ENCODE data around the gene RETN.

RETN gene

DNA sequence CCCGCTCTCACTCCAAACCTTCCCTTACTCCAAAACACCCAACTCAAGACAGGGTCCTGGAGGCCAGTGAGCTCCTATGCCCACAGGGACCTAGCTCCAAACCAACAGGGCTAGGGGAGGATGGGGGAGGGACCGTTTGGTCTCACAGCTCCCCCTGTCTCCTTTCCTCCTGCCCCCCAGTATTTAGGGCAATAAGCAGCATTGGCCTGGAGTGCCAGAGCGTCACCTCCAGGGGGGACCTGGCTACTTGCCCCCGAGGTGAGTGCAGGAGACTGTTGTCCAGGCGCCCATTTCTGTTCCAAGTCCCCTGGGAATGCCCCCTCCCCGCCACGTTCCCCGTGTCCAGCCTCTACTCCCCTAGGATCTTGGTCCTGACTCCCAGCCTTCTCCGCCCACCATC lies 792 bp downstream of the RETN start:
- Histone ChIP-seq H3K4me1 (ENCODE audit: insufficient read depth, low read length) (no peaks in the 10 kb centered on the region), H3K4me3 (ENCODE audit: low read length) (peak overlapping the region; percentile 48), H3K27me3 (ENCODE audit: insufficient read depth, low read length) (peaks cover 64% of the 10 kb centered on the region), H3K9me3 (ENCODE audit: insufficient read depth, low read depth, low read length) (no peaks in the 10 kb centered on the region), H3K36me3 (ENCODE audit: insufficient read depth, low read depth, low read length) (no peaks in the 10 kb centered on the region), H3K27ac (ENCODE audit: low read length) (no peak overlapping the region), H3K9ac (ENCODE audit: low read depth, low read length) (no peak overlapping the region)

DNA sequence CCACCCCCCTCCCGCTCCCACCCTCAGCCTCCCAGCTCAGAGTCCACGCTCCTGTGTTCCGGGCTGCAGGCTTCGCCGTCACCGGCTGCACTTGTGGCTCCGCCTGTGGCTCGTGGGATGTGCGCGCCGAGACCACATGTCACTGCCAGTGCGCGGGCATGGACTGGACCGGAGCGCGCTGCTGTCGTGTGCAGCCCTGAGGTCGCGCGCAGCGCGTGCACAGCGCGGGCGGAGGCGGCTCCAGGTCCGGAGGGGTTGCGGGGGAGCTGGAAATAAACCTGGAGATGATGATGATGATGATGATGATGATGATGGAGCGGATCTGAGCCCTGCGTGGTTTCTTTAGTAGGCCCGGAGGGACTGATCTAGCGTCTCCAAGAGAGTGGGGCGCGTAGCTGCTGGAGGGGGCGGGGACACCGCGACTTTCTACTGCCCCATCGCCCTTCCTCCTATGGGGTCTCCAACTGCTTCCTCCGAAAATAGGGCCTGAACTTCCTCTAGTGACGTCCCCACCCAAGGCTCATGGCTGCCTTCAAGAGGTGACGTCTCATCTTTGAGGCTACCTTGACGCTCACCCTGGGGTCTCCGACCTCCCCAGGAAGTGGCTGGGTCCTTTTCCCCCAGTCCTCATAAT lies 1.4 kb downstream of the RETN start:
- Histone ChIP-seq H3K9ac (ENCODE audit: low read depth, low read length) (peak overlapping the region; percentile 51; the same call in 1 of the 2 replicates), H3K4me1 (ENCODE audit: insufficient read depth, low read length) (no peaks in the 10 kb centered on the region), H3K27me3 (ENCODE audit: insufficient read depth, low read length) (peaks cover 64% of the 10 kb centered on the region), H3K9me3 (ENCODE audit: insufficient read depth, low read depth, low read length) (no peaks in the 10 kb centered on the region), H3K27ac (ENCODE audit: low read length) (no peak overlapping the region), H3K4me3 (ENCODE audit: low read length) (peak overlapping the region; percentile 76), H3K36me3 (ENCODE audit: insufficient read depth, low read depth, low read length) (no peaks in the 10 kb centered on the region)

GRCh38 chr19:7670790-7671189 lies 1.9 kb downstream of the RETN start:
- Histone ChIP-seq H3K9me3 (ENCODE audit: insufficient read depth, low read depth, low read length) (no peaks in the 10 kb centered on the region), H3K9ac (ENCODE audit: low read depth, low read length) (peak overlapping the region; percentile 51; the same call in 1 of the 2 replicates), H3K4me1 (ENCODE audit: insufficient read depth, low read length) (no peaks in the 10 kb centered on the region)

DNA sequence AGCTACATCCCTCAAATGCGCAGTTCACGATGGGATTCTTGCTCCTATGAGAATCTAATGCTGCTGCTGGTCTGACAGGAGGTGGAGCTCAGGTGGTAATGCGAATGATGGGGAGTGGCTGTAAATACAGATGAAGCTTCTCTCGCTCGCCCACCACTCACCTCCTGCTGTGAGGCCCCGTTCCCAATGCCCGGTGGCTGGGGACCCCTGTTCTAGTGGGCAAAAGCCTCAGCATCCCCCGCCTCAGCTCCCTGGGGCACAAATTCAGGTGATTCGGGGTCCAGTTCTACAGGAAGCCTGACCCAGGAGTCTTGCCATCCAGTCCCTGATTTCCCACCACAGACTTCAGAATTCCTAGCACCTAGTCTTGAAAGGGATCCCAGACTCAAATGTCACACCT lies 3.7 kb downstream of the RETN start:
- H3K27me3 ChIP-seq (ENCODE audit: insufficient read depth, low read length): peaks cover 74% of the 10 kb centered on the region
- H3K4me3 ChIP-seq (ENCODE audit: low read length): no peak overlapping the region
- H3K36me3 ChIP-seq (ENCODE audit: insufficient read depth, low read depth, low read length): no peaks in the 10 kb centered on the region
- no peaks in the 10 kb centered on the region; the same call in 1 of the 2 replicates for H3K4me1 ChIP-seq (ENCODE audit: insufficient read depth, low read length)
- no peaks in the 10 kb centered on the region for H3K9me3 ChIP-seq (ENCODE audit: insufficient read depth, low read depth, low read length)
- no peak overlapping the region for H3K9ac ChIP-seq (ENCODE audit: low read depth, low read length)
- no peak overlapping the region for H3K27ac ChIP-seq (ENCODE audit: low read length)

More at GRCh38 chr19:7670790-7671189, 1.9 kb downstream of the RETN start:
- peak overlapping the region; percentile 76 for H3K4me3 ChIP-seq (ENCODE audit: low read length)
- H3K36me3 ChIP-seq (ENCODE audit: insufficient read depth, low read depth, low read length): no peaks in the 10 kb centered on the region
- peaks cover 64% of the 10 kb centered on the region for H3K27me3 ChIP-seq (ENCODE audit: insufficient read depth, low read length)
- no peak overlapping the region for H3K27ac ChIP-seq (ENCODE audit: low read length)

DNA sequence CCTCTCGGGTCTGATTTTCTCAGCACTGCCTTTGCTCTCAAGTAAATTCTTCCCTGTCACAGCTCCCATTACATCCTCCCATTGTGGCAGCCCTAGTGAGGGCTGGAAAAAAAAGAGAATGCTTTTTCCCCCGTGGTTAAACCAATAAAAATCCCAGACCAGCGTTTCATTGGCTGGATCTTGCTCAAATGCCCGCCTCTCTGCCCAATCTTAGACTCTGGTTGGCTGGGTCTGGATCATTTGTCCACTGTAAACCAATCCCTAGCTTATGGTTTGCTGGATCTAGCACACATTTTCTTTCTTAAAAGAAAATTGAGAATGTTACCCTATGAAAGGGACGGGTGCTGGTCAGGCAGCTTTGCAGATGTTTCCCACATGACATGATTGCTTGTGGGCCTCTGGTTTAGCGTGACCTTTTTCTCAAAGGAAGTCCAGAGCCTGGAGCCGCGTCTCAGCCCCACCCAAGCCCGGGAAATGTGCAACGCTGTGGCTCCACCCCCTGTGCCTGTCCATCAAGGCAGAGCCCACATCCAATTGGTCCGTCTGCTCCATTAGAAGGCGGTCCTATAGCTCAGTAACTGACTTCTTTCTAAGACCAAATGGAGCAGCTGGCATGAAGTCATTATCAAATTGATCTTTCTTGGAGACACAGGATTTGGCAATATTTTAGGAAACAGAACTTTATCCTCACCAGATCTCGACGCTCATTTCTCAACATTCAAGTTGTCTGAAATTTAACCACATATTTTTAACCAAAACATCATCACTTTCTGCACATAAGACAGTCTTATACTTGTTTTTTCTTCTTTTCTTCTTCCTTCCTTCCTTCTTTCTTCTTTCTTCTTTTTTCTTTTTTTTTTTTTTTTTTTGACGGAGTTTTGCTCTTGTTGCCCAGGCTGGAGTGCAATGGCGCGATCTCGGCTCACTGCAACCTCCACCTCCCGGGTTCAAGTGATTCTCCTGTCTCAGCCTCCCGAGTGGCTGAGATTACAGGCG lies 5.5 kb downstream of the RETN start:
- H3K27ac ChIP-seq (ENCODE audit: low read length): no peak overlapping the region
- peaks cover 69% of the 10 kb centered on the region for H3K27me3 ChIP-seq (ENCODE audit: insufficient read depth, low read length)
- H3K4me1 ChIP-seq (ENCODE audit: insufficient read depth, low read length): no peaks in the 10 kb centered on the region; the same call in 1 of the 2 replicates
- no peaks in the 10 kb centered on the region for H3K9me3 ChIP-seq (ENCODE audit: insufficient read depth, low read depth, low read length)
- peak overlapping the region; percentile 36; the same call in 1 of the 2 replicates for H3K4me3 ChIP-seq (ENCODE audit: low read length)
- H3K36me3 ChIP-seq (ENCODE audit: insufficient read depth, low read depth, low read length): no peaks in the 10 kb centered on the region
- H3K9ac ChIP-seq (ENCODE audit: low read depth, low read length): no peak overlapping the region

GRCh38 chr19:7676376-7676775 lies 7.5 kb downstream of the RETN start:
- Histone ChIP-seq H3K27ac (ENCODE audit: low read length) (no peak overlapping the region), H3K4me1 (ENCODE audit: insufficient read depth, low read length) (no peaks in the 10 kb centered on the region; the same call in 1 of the 2 replicates), H3K4me3 (ENCODE audit: low read length) (no peak overlapping the region)

GRCh38 chr19:7676854-7677253 lies 8.0 kb downstream of the RETN start, which contains the start of gene MCEMP1:
Gene MCEMP1 (plus strand): TSS chr19:7677090. CDS start chr19:7677121, 31 bp downstream.
- Histone ChIP-seq H3K9ac (ENCODE audit: low read depth, low read length) (no peak within 1 kb of the TSS), H3K4me3 (ENCODE audit: low read length) (no peak within 1 kb of the TSS), H3K4me1 (ENCODE audit: insufficient read depth, low read length) (no peaks in the 10 kb centered on the region; the same call in 1 of the 2 replicates)

More at GRCh38 chr19:7676376-7676775, 7.5 kb downstream of the RETN start:
- Histone ChIP-seq H3K9ac (ENCODE audit: low read depth, low read length) (no peak overlapping the region), H3K9me3 (ENCODE audit: insufficient read depth, low read depth, low read length) (no peaks in the 10 kb centered on the region), H3K27me3 (ENCODE audit: insufficient read depth, low read length) (peaks cover 55% of the 10 kb centered on the region), H3K36me3 (ENCODE audit: insufficient read depth, low read depth, low read length) (no peaks in the 10 kb centered on the region)

DNA sequence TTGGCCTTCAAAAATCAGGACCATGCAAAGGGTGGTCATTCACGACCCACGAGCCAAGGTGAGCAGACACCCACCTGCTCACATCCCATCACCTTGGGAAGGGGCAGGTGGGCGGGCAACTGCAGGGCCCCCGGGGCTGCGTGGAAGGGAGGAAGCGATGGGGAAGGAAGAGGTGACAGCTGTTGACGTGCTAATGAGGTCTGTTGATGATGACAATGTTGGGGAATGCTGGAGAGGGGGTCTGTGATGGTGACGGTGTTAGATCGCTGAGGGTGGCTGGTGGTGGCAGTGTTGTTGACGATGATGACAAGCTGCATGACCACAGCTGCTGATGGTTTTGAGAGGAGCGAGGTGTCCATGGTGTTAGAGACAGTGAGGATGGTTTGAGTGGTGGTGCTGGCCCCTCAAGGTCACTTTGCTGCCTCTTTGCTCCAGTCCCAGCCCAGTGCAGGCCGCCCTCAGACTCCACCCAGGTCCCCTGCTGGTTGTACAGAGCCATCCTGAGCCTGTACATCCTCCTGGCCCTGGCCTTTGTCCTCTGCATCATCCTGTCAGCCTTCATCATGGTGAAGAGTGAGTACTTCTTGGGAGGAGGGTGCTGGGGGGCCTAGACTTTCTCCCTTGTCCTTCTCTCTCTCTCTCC lies 8.9 kb downstream of the RETN start:
- H3K4me3 ChIP-seq (ENCODE audit: low read length): no peak overlapping the region
- no peaks in the 10 kb centered on the region for H3K9me3 ChIP-seq (ENCODE audit: insufficient read depth, low read depth, low read length)
- H3K27ac ChIP-seq (ENCODE audit: low read length): no peak overlapping the region
- peaks cover 41% of the 10 kb centered on the region for H3K27me3 ChIP-seq (ENCODE audit: insufficient read depth, low read length)
- H3K4me1 ChIP-seq (ENCODE audit: insufficient read depth, low read length): no peaks in the 10 kb centered on the region; the same call in 1 of the 2 replicates
- peaks cover 7% of the 10 kb centered on the region for H3K36me3 ChIP-seq (ENCODE audit: insufficient read depth, low read depth, low read length)
- no peak overlapping the region for H3K9ac ChIP-seq (ENCODE audit: low read depth, low read length)

More at GRCh38 chr19:7676854-7677253, 8.0 kb downstream of the RETN start, which contains the start of gene MCEMP1:
- Histone ChIP-seq H3K9me3 (ENCODE audit: insufficient read depth, low read depth, low read length) (no peaks in the 10 kb centered on the region), H3K27me3 (ENCODE audit: insufficient read depth, low read length) (peaks cover 50% of the 10 kb centered on the region), H3K27ac (ENCODE audit: low read length) (no peak within 1 kb of the TSS), H3K36me3 (ENCODE audit: insufficient read depth, low read depth, low read length) (no peaks in the 10 kb centered on the region)

DNA sequence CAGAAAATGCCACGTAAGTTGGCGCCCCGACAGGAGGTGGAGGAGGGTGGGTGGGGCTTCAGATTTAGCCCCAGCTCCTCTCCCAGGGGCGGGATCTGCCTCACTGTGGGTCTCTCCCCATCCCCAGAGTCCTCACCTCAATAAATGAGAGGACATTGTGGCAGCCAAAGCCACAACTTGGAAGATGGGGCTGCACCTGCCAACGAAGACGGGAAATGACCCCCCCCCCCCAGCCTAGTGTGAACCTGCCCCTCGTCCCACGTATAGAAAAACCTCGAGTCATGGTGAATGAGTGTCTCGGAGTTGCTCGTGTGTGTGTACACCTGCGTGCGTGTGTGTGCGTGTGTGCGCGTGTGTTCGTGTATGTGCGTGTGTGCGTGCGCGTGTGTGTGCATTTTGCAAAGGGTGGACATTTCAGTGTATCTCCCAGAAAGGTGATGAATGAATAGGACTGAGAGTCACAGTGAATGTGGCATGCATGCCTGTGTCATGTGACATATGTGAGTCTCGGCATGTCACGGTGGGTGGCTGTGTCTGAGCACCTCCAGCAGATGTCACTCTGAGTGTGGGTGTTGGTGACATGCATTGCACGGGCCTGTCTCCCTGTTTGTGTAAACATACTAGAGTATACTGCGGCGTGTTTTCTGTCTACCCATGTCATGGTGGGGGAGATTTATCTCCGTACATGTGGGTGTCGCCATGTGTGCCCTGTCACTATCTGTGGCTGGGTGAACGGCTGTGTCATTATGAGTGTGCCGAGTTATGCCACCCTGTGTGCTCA lies 10.3 kb downstream of the RETN start:
- no peak overlapping the region for H3K27ac ChIP-seq (ENCODE audit: low read length)
- H3K27me3 ChIP-seq (ENCODE audit: insufficient read depth, low read length): peaks cover 28% of the 10 kb centered on the region
- H3K36me3 ChIP-seq (ENCODE audit: insufficient read depth, low read depth, low read length): peaks cover 15% of the 10 kb centered on the region
- H3K4me1 ChIP-seq (ENCODE audit: insufficient read depth, low read length): no peaks in the 10 kb centered on the region; the same call in 1 of the 2 replicates
- no peak overlapping the region for H3K4me3 ChIP-seq (ENCODE audit: low read length)
- H3K9me3 ChIP-seq (ENCODE audit: insufficient read depth, low read depth, low read length): no peaks in the 10 kb centered on the region
- no peak overlapping the region for H3K9ac ChIP-seq (ENCODE audit: low read depth, low read length)

- Histone ChIP-seq H3K9me3 (ENCODE audit: insufficient read depth, low read depth, low read length) (no peaks in the 10 kb centered on the region), H3K4me1 (ENCODE audit: insufficient read depth, low read length) (no peaks in the 10 kb centered on the region; the same call in 1 of the 2 replicates), H3K4me3 (ENCODE audit: low read length) (peak overlapping the region; percentile 87; the same call in 1 of the 2 replicates), H3K27ac (ENCODE audit: low read length) (no peak overlapping the region), H3K36me3 (ENCODE audit: insufficient read depth, low read depth, low read length) (peaks cover 15% of the 10 kb centered on the region), H3K27me3 (ENCODE audit: insufficient read depth, low read length) (peaks cover 28% of the 10 kb centered on the region), H3K9ac (ENCODE audit: low read depth, low read length) (no peak overlapping the region)
These were observed 11.1 kb downstream of the RETN start for GRCh38 chr19:7679771-7680605.

All from iPS-20b (cell line).